ENCODE results near the gene E4F1. TPM values are rescaled to one million over a fixed set of nuclear protein-coding genes. Genes with fewer than 3 reads are reported as not detected.

Gene E4F1
- total RNA-seq, 1 experiment from 2014 or later = 49.0 TPM

GRCh38 chr16:2207872-2208271 lies 15.5 kb upstream of the E4F1 start:
- DNase-seq (no peak), ATAC-seq (no peak)
- intact Hi-C loops (cut with micrococcal nuclease) = no loop called here
- Histone ChIP-seq H3K4me2 (ENCODE audit: low read length) (no peak overlapping the region), H3K9ac (ENCODE audit: low read length) (no peak overlapping the region), H3F3A (ENCODE audit: low read length, unreplicated experiment) (no peaks in the 10 kb centered on the region), H4K20me1 (ENCODE audit: low read length) (0 out of 2 replicates have a peak, but pooled peaks cover 4% of the 10 kb centered on the region), H3K4me1 (ENCODE audit: insufficient read depth, low read length) (peaks cover 26% of the 10 kb centered on the region), H3K27ac (ENCODE audit: low read length) (no peak overlapping the region), H3K36me3 (ENCODE audit: low read depth, low read length) (no peaks in the 10 kb centered on the region), H2AFZ (ENCODE audit: low read length) (no peak overlapping the region), H3K9me3 (ENCODE audit: low read length) (no peaks in the 10 kb centered on the region), H3K27me3 (ENCODE audit: low read length) (no peaks in the 10 kb centered on the region), H3K79me2 (ENCODE audit: low read length) (peaks cover 37% of the 10 kb centered on the region), H3K4me3 (ENCODE audit: low read length) (no peak overlapping the region), H3K9me2 (replicated peaks; ENCODE audit: low read length) (no peaks in the 10 kb centered on the region)
- TF ChIP-seq CTCF (conservative IDR thresholded peaks at IDR 0.05; ENCODE audit: low read depth, low read length) = no peak
- no peak for TF ChIP-seq EZH2phosphoT487 (IDR thresholded peaks at IDR 0.05; ENCODE audit: borderline replicate concordance, low read length)
- TF ChIP-seq EZH2 (IDR thresholded peaks at IDR 0.05; ENCODE audit: low read length, unreplicated experiment) = no peak
- ChIA-PET CTCF (no interaction called here), POLR2A (ENCODE audit: unreplicated experiment) (no interaction called here)
- BruUV-seq (replicated peaks) = no TSS peak

- H2AFZ ChIP-seq (ENCODE audit: low read length) = no peak overlapping the region
- H3K9me3 ChIP-seq (ENCODE audit: low read length) = no peaks in the 10 kb centered on the region
- ChIA-PET CTCF (no interaction called here), POLR2A (ENCODE audit: unreplicated experiment) (no interaction called here)
- intact Hi-C loops (cut with micrococcal nuclease) = no loop called here
- no peak overlapping the region for H3K27ac ChIP-seq (ENCODE audit: low read length)
- peaks cover 41% of the 10 kb centered on the region for H3K79me2 ChIP-seq (ENCODE audit: low read length)
- no peak overlapping the region for H3K4me3 ChIP-seq (ENCODE audit: low read length)
- no peak overlapping the region for H3K4me2 ChIP-seq (ENCODE audit: low read length)
- no peaks in the 10 kb centered on the region for H3F3A ChIP-seq (ENCODE audit: low read length, unreplicated experiment)
- no peaks in the 10 kb centered on the region for H3K27me3 ChIP-seq (ENCODE audit: low read length)
- no TSS peak for BruUV-seq (replicated peaks)
- no peak for TF ChIP-seq EZH2phosphoT487 (IDR thresholded peaks at IDR 0.05; ENCODE audit: borderline replicate concordance, low read length)
- no peak for TF ChIP-seq EZH2 (IDR thresholded peaks at IDR 0.05; ENCODE audit: low read length, unreplicated experiment)
- no peak for TF ChIP-seq CTCF (conservative IDR thresholded peaks at IDR 0.05; ENCODE audit: low read depth, low read length)
- H3K36me3 ChIP-seq (ENCODE audit: low read depth, low read length) = no peaks in the 10 kb centered on the region
- ATAC-seq (no peak), DNase-seq (no peak)
- no peaks in the 10 kb centered on the region for H3K9me2 ChIP-seq (replicated peaks; ENCODE audit: low read length)
- no peak overlapping the region for H3K9ac ChIP-seq (ENCODE audit: low read length)
- peaks cover 27% of the 10 kb centered on the region for H3K4me1 ChIP-seq (ENCODE audit: insufficient read depth, low read length)
- H4K20me1 ChIP-seq (ENCODE audit: low read length) = peaks cover 8% of the 10 kb centered on the region; the same call in 1 of the 2 replicates
Observed at GRCh38 chr16:2208308-2208707, 15.1 kb upstream of the E4F1 start.

GRCh38 chr16:2208772-2209171 lies 14.6 kb upstream of the E4F1 start:
- no peak overlapping the region for H3K4me3 ChIP-seq (ENCODE audit: low read length)
- H3K4me2 ChIP-seq (ENCODE audit: low read length) = no peak overlapping the region
- H2AFZ ChIP-seq (ENCODE audit: low read length) = no peak overlapping the region
- no TSS peak for BruUV-seq (replicated peaks)
- peaks cover 46% of the 10 kb centered on the region for H3K79me2 ChIP-seq (ENCODE audit: low read length)
- H3K36me3 ChIP-seq (ENCODE audit: low read depth, low read length) = no peaks in the 10 kb centered on the region
- ChIA-PET POLR2A (ENCODE audit: unreplicated experiment) (no interaction called here), CTCF (no interaction called here)
- H3K27me3 ChIP-seq (ENCODE audit: low read length) = no peaks in the 10 kb centered on the region
- intact Hi-C loops (cut with micrococcal nuclease) = no loop called here
- H3K9me3 ChIP-seq (ENCODE audit: low read length) = no peaks in the 10 kb centered on the region
- H3K4me1 ChIP-seq (ENCODE audit: insufficient read depth, low read length) = peaks cover 27% of the 10 kb centered on the region
- no peaks in the 10 kb centered on the region for H3F3A ChIP-seq (ENCODE audit: low read length, unreplicated experiment)
- no peak overlapping the region for H3K27ac ChIP-seq (ENCODE audit: low read length)
- no peak overlapping the region for H3K9ac ChIP-seq (ENCODE audit: low read length)
- peaks cover 12% of the 10 kb centered on the region for H4K20me1 ChIP-seq (ENCODE audit: low read length)
- H3K9me2 ChIP-seq (replicated peaks; ENCODE audit: low read length) = no peaks in the 10 kb centered on the region
- DNase-seq (no peak), ATAC-seq (no peak)
- TF ChIP-seq CTCF (conservative IDR thresholded peaks at IDR 0.05; ENCODE audit: low read depth, low read length) = no peak
- TF ChIP-seq EZH2phosphoT487 (IDR thresholded peaks at IDR 0.05; ENCODE audit: borderline replicate concordance, low read length) = no peak
- no peak for TF ChIP-seq EZH2 (IDR thresholded peaks at IDR 0.05; ENCODE audit: low read length, unreplicated experiment)
